GM21825 (cell line): ENCODE data around the gene SEMA3G.
A peak's percentile ranks its signal among the peaks of the same experiment; 100 is the strongest.

Experiments used
- ATAC-seq: cut with Tn5 transposase; IDR thresholded peaks from one replicate; pipeline ENCODE4 v1.9.1; 2021; ENCODE audit warnings: mild to moderate bottlenecking, moderate library complexity; ENCODE audit not compliant: unreplicated experiment

SEMA3G gene

DNA sequence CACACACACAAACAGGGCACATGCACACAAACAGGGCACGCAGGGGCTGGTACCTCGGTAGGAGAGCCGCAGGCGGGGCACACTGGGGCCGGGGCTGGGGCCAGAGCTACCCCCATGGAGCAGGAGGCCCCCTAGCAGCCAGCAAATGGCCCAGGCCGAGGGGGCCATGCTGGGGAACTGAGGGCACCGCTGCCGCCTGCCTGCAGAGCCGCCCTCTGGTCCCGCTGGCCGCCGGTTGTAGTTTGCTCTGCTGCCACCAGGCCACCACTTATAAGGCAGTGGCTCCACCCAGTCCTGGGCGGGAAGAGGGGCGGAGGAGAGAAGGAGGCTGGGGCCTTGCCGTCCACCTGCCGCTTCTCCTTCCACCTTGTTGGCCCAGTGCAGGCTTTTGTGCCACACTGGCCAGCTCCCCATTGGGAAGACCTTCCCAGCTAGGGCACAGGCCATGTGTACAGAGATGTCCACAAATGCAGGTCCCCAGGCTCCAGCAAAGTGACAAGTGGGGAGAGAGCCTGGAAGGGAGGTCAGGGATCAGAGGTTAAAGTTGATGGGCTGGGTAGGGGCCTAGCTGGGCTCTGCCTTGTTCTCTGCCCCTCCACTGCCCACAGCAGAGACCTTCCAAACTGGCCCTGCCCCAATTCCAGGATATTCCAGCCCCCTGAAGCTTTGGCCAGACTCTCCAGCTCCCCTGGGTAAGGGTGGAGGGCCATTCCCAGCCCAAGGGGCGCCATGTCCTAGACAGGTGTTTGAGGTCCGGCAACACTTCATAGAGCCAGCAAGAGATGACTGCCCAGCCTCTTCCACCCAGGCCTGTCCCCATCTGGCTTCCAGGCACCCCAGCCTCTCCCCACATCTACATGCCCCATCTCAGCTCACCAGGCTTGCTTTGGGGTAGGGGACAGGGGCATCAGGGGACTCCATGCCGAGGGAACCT is at the start of gene SEMA3G:
Gene SEMA3G (minus strand): TSS at position 244 of the 934 bp plus-strand sequence. CDS start 76 bp downstream, at position 168.
- ATAC-seq = peak; percentile 74

- ATAC-seq = no peak
Measured at GRCh38 chr3:52494445-52494844, 49.5 kb upstream of the SEMA3G start.

DNA sequence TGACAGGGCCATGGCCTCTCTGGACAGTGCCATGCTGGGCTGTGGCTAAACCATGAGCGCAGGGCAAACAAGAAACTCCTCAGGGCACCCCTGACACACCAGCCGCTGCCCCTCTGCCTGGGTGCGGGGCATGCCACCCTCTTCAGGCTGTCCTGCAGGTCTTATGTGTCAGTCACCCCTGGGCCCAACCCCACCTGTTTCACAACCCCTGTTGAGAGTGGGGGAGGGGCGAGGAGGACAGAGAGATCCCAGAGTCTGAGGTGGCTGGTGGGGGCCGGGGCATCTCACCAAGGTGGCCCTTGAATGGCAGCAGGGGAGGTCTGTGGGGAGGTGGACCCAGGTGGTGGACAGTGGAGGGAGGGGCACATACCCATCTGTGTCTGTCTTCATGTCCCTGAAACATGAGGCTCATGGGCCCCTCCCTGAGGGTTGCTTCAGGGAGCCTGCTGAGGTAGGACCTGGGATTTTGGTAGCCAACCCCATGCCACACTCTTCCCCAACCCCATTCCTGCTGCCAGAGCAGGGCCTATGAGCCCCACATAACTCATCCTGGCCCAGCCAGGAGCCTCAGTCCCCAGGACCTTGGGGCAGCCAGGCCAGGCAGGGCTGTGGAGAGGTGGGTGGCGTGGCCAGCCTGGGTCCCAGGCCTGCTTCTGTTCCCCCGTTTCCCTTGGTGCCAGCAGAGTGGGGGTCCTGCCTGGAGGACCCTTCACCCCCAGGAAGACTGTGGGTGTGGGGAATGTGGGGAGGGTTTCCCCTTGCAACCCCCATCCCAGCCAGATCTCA is 48.5 kb upstream of the SEMA3G start:
- no peak for ATAC-seq

- no peak for ATAC-seq
Measured at GRCh38 chr3:52492059-52492458, 47.2 kb upstream of the SEMA3G start.

DNA sequence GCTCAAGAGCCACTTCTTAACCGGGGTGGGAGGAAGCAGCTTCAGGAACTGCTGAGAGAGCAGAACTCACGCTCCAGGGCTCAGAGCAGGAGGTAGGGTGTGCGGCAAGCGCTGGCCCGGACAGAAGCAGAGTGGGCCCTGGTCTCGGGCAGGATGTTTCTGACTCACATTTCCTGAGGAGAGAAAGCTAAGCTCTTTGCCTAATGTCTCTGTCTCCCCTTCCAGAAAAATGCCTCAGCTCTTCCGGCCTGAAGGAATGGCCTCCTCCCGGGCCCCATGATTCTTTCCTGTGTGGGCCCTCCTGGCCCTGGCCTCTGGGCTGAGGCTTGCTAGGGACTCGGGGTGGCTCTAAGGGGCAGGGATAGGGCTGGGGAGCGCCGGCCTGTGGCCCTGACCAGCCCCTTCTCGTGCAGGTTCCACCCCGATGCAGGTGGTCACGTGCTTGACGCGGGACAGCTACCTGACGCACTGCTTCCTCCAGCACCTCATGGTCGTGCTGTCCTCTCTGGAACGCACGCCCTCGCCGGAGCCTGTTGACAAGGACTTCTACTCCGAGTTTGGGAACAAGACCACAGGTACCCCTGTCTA is 46.1 kb upstream of the SEMA3G start:
- no peak for ATAC-seq

- ATAC-seq = no peak
Measured at GRCh38 chr3:52490035-52490938, 45.4 kb upstream of the SEMA3G start.

- no peak for ATAC-seq
Measured at GRCh38 chr3:52489453-52489852, 44.5 kb upstream of the SEMA3G start.

GRCh38 chr3:52488746-52489145 is 43.8 kb upstream of the SEMA3G start:
- ATAC-seq = no peak

DNA sequence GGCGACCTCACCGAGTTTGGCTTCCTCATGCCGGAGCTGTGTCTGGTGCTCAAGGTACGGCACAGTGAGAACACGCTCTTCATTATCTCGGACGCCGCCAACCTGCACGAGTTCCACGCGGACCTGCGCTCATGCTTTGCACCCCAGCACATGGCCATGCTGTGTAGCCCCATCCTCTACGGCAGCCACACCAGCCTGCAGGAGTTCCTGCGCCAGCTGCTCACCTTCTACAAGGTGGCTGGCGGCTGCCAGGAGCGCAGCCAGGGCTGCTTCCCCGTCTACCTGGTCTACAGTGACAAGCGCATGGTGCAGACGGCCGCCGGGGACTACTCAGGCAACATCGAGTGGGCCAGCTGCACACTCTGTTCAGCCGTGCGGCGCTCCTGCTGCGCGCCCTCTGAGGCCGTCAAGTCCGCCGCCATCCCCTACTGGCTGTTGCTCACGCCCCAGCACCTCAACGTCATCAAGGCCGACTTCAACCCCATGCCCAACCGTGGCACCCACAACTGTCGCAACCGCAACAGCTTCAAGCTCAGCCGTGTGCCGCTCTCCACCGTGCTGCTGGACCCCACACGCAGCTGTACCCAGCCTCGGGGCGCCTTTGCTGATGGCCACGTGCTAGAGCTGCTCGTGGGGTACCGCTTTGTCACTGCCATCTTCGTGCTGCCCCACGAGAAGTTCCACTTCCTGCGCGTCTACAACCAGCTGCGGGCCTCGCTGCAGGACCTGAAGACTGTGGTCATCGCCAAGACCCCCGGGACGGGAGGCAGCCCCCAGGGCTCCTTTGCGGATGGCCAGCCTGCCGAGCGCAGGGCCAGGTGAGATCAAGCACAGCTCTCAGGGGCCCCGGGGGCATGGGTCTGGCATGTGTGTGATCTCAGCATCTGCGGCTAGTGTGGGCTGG is 43.1 kb upstream of the SEMA3G start:
- ATAC-seq = no peak

GRCh38 chr3:52487050-52487787 is 42.3 kb upstream of the SEMA3G start:
- ATAC-seq = no peak

DNA sequence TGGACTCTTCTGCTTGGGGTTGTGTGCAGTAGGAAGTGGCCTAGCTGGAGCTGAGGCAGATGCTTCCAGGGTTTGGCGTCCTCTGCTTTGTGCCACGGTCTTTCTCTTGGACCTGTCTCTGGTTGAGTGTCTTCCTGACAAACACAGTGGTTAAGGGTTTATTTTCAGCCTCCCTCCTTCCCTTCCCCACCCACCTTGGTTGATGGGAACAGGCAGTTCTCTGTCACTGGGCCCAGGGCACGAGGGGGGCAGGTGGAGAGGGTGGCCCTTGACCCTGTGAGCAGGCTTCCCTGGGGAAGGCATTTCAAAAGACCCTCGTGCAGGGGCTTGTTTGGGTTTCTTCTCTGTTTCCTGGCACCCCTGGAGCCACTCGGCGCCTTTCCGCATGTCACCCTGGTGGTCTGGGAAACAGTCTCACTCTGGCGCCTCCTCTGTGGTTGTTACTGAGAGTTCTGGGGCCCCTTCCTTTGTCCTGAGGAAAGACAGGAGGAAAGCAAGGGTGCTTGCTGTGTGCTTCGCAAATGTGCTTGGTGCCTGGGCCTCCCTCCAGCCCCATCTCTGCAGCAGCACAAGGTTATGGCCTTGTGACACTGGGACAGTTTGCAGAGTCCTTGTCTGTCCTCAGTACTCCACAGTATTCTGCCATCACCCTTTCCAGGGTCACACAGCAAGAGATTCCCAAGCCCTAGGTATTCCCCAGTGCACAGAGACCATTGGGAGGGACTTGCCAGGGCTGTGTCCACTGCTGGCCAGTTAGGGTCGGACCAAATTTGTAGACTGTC is 40.0 kb upstream of the SEMA3G start:
- ATAC-seq = no peak

DNA sequence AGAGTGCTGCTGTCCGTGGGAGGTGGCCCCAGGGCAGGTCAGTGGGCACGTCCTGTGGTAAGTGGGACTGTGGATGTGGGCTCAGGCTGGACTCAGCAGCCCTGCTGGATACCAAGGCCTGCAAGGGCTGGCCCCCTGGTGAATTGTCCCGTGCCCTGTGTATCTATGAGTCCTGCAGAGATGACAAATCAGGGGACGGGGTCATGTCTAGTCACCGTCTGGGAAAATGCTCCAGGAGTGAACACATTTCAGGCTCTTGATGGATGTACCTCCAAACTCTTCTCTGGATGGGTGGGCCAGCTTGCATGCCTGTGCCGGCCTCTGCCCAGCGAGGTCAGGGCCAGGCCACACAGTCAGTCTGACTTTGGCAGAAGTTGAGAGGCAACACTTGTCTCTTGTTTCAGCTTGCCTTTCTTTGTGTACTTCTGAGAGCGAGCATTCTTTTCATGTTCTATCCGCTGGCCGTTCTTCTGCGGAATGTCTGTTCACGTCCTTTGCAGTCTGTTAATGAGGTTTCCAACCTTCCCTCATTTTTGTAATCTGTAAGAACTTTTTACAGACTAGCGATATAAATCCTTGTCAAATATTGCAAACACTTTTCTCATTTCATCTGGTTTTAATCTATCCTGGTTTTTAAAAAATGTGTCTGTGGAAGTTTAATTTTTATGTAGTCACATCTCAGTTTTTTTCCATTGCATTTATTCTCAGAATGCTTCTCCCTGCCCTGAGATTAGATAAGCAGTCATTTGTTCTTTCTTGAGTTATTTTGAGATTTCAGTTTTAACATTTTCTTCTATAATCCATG is 38.9 kb upstream of the SEMA3G start:
- no peak for ATAC-seq

DNA sequence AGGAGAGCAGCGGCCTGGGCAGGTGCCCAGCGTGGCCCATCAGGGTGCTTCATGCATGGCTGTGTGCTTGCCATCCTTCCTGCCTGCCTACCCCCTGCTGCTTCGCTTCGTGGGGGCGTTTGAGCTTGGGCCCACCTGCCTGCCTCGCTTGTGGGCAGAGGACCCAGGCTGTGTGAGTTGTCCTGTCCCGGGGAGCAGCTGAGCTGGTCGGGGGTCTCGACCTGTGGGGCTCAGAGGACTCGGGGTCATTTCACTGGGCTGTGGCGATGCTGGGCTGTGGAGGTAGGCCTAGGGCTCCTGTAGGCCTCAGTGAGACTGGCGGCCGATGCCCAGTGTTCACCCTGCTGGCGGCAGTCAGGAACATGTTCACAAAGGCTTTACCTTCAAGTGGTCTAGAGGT is 38.2 kb upstream of the SEMA3G start:
- no peak for ATAC-seq

DNA sequence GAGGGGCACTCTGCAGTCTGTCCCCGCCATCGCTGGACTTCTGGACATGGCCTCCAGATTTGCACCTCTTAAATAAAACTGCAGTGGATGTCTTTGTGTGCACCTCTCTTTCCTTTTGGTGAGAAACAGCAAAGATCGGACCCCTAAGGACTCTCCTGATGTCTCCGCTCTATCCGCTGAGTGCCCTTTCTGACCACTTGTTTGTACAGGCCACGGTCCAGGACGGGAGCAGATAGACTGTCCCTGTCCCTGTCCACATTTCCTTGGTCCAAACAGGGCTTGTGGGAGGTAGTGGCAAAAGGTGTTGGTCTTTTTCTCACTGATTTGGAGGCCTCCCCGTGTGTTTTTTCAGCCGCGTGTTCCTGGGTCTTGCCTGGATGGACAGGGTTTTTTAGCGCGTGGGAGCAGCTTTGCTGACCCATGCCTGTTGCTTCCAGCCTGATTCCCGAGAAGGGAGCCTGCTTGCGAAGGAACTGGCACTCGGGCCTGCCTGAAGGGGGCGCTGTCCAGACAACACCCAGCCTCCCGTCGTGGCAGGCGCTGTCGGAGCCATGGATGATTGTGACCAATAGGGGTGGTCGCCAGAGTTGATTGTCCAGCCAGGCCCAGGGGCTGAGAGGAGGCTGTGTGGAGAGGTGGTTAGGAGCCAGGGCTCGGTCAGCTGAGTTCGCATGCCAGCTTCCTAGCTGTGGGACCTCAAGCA is 37.1 kb upstream of the SEMA3G start:
- ATAC-seq = no peak

DNA sequence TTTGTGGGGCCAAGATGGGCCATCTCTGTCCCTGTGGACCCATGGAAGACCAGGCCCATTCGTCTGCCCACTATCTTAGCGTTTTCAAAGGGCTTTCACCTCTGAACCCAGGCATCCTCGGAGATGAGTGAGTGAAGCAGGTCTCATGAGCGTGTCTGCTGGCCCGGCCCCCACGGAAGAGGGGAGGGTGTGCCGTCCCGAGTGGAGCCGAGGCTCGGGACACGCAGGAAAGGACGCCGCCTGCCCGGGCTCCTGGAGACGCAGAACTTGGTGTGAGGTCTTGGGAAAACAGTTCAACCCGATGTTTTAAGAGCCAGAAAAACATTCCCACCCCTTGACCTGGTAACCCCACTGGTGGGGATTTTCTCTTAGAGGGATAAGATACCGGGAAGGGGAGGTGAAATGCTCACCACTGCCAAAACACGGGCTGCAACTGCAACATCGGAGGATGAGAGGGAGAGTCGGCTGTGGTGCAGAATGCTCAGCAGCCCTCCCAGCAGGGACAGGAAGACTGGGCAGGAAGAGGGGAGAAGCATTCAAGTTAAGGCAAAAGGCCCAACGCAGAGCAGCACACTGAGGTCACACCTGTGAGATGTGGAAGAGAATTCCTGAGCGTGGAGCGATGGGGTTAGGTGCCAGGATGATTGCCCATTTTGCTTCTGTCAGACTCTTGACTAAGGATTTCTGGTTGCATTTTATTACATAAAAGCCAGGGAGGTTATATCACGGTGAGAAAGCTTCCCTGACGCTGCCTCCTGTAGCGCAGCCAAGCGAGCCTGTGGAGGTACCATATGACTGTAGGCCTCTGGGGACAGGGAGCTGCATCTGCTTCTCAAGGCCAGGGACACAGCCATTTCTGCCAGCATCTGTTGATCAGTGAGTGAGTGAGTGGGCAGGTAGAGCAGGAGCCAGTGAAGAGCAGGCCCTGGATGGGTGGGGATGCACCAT is 36.1 kb upstream of the SEMA3G start:
- ATAC-seq = no peak
